ENCODE data around the gene RGS6.

Gene RGS6

DNA sequence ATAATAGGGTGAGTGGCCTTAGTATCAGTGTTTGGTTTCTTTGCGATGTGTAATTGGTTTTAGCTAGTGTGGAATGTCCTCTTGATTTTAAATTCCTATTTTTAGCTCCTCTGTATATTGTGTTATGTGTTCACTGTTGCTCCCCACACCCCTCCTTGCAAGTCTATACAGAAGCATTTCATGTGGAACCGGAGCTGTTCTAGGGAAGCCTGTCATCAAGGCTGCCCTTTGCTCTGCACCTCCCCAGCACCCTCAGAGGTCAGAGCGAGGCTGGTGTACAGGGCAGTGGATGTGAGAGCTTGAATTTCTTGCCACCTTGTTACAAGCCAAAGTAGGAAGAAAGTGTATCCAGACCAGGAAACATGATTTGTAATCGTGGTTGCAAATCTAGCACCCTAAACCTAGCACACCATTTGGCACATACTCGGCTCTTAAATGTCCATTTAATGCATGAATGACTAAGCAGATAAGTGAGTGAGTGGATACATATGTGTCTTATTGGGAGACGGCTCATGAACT lies 376.8 kb downstream of the RGS6 start:
- H3K9ac ChIP-seq (ENCODE audit: low read length) = no peak overlapping the region
- peaks cover 15% of the 10 kb centered on the region for H3K9me3 ChIP-seq (ENCODE audit: control insufficient read depth, insufficient read depth, low read depth, low read length)
- no peaks in the 10 kb centered on the region for H3K36me3 ChIP-seq (ENCODE audit: control insufficient read depth, insufficient read depth, low read length)
- no peak overlapping the region for H3K27ac ChIP-seq (ENCODE audit: low read depth, low read length)
- no peak overlapping the region for H3K4me3 ChIP-seq (ENCODE audit: low read depth, low read length)
- H3K27me3 ChIP-seq (ENCODE audit: control insufficient read depth, insufficient read depth, low read length) = no peaks in the 10 kb centered on the region
- H3K4me1 ChIP-seq (ENCODE audit: control insufficient read depth, insufficient read depth, low read length) = no peaks in the 10 kb centered on the region

DNA sequence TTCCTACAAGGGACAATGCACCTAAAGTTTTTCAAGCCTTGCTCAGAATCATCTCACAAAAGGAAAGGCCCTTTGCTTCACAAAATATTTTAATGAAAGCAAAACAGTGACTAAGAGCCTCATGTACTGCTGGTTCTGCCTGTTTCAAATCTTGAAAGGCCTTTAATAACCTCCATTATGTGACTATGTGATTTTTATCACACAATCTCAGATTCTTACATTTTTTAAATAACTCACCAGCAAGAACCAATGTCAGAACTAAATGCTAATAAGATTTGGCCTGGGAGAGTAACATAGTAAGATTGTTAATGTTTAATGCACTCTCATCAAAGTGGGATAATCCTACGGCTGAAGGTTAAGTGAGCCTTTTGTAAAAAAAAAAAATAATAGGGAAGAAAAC lies 378.9 kb downstream of the RGS6 start:
- no peak overlapping the region for H3K27ac ChIP-seq (ENCODE audit: low read depth, low read length)
- H3K9me3 ChIP-seq (ENCODE audit: control insufficient read depth, insufficient read depth, low read depth, low read length) = peaks cover under 1% of the 10 kb centered on the region; the same call in 1 of the 2 replicates
- no peaks in the 10 kb centered on the region for H3K36me3 ChIP-seq (ENCODE audit: control insufficient read depth, insufficient read depth, low read length)
- H3K9ac ChIP-seq (ENCODE audit: low read length) = no peak overlapping the region
- no peaks in the 10 kb centered on the region for H3K27me3 ChIP-seq (ENCODE audit: control insufficient read depth, insufficient read depth, low read length)
- H3K4me1 ChIP-seq (ENCODE audit: control insufficient read depth, insufficient read depth, low read length) = no peaks in the 10 kb centered on the region
- H3K4me3 ChIP-seq (ENCODE audit: low read depth, low read length) = no peak overlapping the region

DNA sequence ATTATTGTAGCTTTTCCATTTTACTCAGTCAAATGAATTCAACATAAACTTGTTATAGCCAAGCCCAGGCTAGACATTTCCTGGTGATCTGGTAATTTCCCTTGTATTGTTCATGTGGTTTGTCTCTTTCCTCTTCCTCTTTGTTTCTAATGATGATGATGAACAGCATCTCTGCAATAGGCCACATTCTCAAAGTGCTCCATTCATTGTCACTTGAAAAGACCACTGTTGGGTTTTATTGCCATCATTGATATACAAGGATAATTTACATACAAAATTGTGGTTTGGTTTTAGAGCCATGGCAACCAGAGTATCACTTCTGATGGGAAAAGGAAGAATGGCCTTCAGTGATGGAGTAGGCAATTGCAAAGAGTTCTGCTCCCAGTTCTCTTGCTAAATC lies 379.3 kb downstream of the RGS6 start:
- H3K9ac ChIP-seq (ENCODE audit: low read length) = no peak overlapping the region
- H3K27ac ChIP-seq (ENCODE audit: low read depth, low read length) = no peak overlapping the region
- no peaks in the 10 kb centered on the region for H3K4me1 ChIP-seq (ENCODE audit: control insufficient read depth, insufficient read depth, low read length)
- no peaks in the 10 kb centered on the region for H3K36me3 ChIP-seq (ENCODE audit: control insufficient read depth, insufficient read depth, low read length)
- H3K4me3 ChIP-seq (ENCODE audit: low read depth, low read length) = no peak overlapping the region
- peaks cover 3% of the 10 kb centered on the region; the same call in 1 of the 2 replicates for H3K9me3 ChIP-seq (ENCODE audit: control insufficient read depth, insufficient read depth, low read depth, low read length)
- no peaks in the 10 kb centered on the region for H3K27me3 ChIP-seq (ENCODE audit: control insufficient read depth, insufficient read depth, low read length)

DNA sequence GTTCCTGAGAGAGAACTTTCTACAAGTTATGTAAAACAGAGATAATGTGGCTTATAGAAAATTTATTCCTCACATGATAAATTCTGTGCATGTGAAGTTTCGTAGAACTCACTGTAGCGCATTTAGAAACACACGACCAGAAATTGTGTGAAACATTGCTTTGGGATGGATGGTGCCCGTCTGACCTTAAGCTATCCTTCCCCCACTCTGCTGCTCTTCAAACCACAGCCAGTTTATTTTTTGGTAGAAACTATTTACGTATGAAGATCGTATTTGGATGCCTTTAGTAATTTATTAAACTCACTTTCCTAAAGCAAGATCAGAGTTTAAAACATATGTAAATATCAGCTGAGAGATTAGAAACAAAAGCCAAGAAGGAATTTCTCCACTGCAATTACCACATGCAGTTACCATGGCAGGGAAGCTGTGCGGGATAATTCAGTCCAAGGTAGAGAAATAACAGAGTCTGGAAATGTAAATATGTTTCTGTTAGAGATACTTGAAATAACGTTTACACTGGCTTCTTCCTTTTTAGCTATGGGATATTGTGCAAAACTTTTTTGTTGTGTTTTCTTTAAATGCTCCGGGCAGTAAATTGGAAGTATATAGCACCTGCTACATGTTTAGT lies 382.7 kb downstream of the RGS6 start:
- no peak overlapping the region for H3K9ac ChIP-seq (ENCODE audit: low read length)
- no peaks in the 10 kb centered on the region for H3K4me1 ChIP-seq (ENCODE audit: control insufficient read depth, insufficient read depth, low read length)
- no peaks in the 10 kb centered on the region for H3K36me3 ChIP-seq (ENCODE audit: control insufficient read depth, insufficient read depth, low read length)
- H3K9me3 ChIP-seq (ENCODE audit: control insufficient read depth, insufficient read depth, low read depth, low read length) = peaks cover 3% of the 10 kb centered on the region; the same call in 1 of the 2 replicates
- no peak overlapping the region for H3K27ac ChIP-seq (ENCODE audit: low read depth, low read length)
- H3K4me3 ChIP-seq (ENCODE audit: low read depth, low read length) = no peak overlapping the region
- H3K27me3 ChIP-seq (ENCODE audit: control insufficient read depth, insufficient read depth, low read length) = no peaks in the 10 kb centered on the region

DNA sequence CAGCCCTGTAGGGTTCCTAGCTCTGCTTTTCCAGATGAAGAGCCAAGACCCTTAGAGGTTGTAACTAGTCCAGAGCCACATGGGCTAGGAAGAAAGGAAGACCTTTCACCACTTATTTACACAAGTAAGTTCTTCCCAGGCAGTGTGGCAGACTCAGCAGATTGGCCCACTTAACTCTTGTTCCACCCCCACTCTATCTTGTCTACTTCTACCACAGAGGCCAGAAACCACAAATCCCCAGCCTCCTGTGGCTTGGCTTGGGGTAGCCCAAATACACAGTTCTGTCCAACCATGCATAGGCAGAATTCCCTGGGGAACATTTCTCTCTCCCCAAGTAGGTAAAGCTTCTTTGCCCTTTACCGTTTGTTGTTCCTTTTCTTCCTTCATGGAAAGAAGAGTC lies 383.5 kb downstream of the RGS6 start:
- H3K4me1 ChIP-seq (ENCODE audit: control insufficient read depth, insufficient read depth, low read length) = no peaks in the 10 kb centered on the region
- no peak overlapping the region for H3K9ac ChIP-seq (ENCODE audit: low read length)
- H3K36me3 ChIP-seq (ENCODE audit: control insufficient read depth, insufficient read depth, low read length) = no peaks in the 10 kb centered on the region
- H3K27me3 ChIP-seq (ENCODE audit: control insufficient read depth, insufficient read depth, low read length) = no peaks in the 10 kb centered on the region
- peaks cover 3% of the 10 kb centered on the region; the same call in 1 of the 2 replicates for H3K9me3 ChIP-seq (ENCODE audit: control insufficient read depth, insufficient read depth, low read depth, low read length)
- no peak overlapping the region for H3K4me3 ChIP-seq (ENCODE audit: low read depth, low read length)
- H3K27ac ChIP-seq (ENCODE audit: low read depth, low read length) = no peak overlapping the region

DNA sequence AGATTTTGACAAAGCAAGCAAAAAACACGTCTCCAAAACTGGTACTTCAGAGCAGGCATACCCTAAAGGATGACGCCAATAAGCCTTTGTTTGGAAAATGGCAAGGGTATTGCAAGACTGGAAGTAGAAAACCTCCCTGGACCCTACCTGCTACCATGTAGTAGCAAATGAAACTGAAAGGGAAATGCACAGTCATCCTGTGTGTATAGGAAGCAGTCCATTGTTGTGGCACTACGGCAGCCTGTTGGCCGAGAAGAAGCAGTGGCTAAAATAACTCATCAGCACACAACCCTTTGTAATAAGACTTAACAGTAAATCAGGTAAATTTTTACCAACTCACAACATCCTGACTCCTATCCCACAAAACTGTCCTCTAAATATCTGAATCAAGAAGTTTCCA lies 386.4 kb downstream of the RGS6 start:
- H3K4me1 ChIP-seq (ENCODE audit: control insufficient read depth, insufficient read depth, low read length) = no peaks in the 10 kb centered on the region
- H3K27me3 ChIP-seq (ENCODE audit: control insufficient read depth, insufficient read depth, low read length) = no peaks in the 10 kb centered on the region
- no peak overlapping the region for H3K27ac ChIP-seq (ENCODE audit: low read depth, low read length)
- H3K9me3 ChIP-seq (ENCODE audit: control insufficient read depth, insufficient read depth, low read depth, low read length) = peaks cover 3% of the 10 kb centered on the region; the same call in 1 of the 2 replicates
- no peak overlapping the region for H3K9ac ChIP-seq (ENCODE audit: low read length)
- no peak overlapping the region for H3K4me3 ChIP-seq (ENCODE audit: low read depth, low read length)
- no peaks in the 10 kb centered on the region for H3K36me3 ChIP-seq (ENCODE audit: control insufficient read depth, insufficient read depth, low read length)

DNA sequence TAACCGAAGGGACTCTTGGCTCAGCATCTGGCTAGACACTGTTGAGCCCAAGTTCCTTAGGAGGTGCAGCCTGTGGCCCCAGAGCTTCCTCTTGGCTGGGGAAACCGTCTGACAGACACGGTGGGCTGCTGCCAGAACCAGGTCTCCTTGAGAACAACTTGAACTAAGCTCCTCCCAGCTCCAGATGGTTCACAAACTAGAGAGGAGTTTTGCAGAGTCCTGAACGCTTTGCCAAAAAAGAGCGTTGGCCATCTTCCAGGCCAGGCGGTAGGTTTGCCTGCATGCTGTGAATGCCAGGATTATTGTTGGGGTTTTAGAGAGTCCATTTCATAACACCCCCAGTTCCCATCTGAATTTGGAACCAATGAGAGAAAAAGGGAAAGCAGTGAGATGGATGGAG lies 399.8 kb downstream of the RGS6 start:
- Histone ChIP-seq H3K9me3 (ENCODE audit: control insufficient read depth, insufficient read depth, low read depth, low read length) (no peaks in the 10 kb centered on the region), H3K4me3 (ENCODE audit: low read depth, low read length) (no peak overlapping the region), H3K36me3 (ENCODE audit: control insufficient read depth, insufficient read depth, low read length) (no peaks in the 10 kb centered on the region), H3K27me3 (ENCODE audit: control insufficient read depth, insufficient read depth, low read length) (no peaks in the 10 kb centered on the region), H3K4me1 (ENCODE audit: control insufficient read depth, insufficient read depth, low read length) (peaks cover 21% of the 10 kb centered on the region; the same call in 1 of the 2 replicates), H3K27ac (ENCODE audit: low read depth, low read length) (no peak overlapping the region), H3K9ac (ENCODE audit: low read length) (no peak overlapping the region)

DNA sequence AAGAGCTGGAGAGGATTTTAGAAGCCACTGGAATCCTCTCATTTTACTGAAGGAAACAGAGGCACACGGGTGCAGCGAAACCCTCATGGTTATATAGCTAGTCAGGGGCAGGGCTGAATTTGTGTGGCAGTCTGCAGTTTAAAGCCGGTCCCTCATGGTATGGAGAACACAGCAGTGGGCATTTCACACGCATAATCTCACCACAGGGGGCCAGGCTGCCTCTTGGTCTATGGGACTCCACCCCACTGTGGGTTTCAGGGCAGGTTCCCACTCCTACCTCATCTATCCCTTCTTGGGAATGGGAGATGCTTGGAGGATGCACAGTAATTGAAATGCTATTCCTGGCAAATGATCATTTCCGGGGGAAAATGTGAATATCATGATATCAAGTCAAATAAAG lies 400.6 kb downstream of the RGS6 start:
- no peak overlapping the region for H3K27ac ChIP-seq (ENCODE audit: low read depth, low read length)
- peaks cover 21% of the 10 kb centered on the region; the same call in 1 of the 2 replicates for H3K4me1 ChIP-seq (ENCODE audit: control insufficient read depth, insufficient read depth, low read length)
- H3K36me3 ChIP-seq (ENCODE audit: control insufficient read depth, insufficient read depth, low read length) = no peaks in the 10 kb centered on the region
- H3K9ac ChIP-seq (ENCODE audit: low read length) = no peak overlapping the region
- H3K27me3 ChIP-seq (ENCODE audit: control insufficient read depth, insufficient read depth, low read length) = no peaks in the 10 kb centered on the region
- no peak overlapping the region for H3K4me3 ChIP-seq (ENCODE audit: low read depth, low read length)
- H3K9me3 ChIP-seq (ENCODE audit: control insufficient read depth, insufficient read depth, low read depth, low read length) = peaks cover 4% of the 10 kb centered on the region; the same call in 1 of the 2 replicates

DNA sequence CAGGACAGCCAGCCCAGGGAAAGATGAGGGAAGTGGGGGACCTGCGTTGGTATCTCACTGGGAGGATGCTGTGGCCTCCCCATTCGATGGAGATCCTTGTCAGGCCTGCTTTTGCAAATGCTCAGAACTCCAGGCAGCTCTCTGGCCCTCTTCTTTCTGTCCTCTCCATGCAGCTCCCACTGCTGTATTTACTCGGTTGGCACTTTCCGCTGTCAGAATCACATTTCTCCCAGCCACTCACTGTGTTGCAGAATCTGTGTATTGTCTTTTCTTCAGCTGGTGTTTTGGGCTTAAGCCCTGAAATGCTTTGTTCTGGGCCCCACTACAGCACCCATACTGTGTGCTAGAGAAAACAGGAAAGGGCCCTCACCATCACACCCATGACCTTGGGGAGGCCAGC lies 401.1 kb downstream of the RGS6 start:
- no peak overlapping the region for H3K27ac ChIP-seq (ENCODE audit: low read depth, low read length)
- H3K27me3 ChIP-seq (ENCODE audit: control insufficient read depth, insufficient read depth, low read length) = no peaks in the 10 kb centered on the region
- H3K36me3 ChIP-seq (ENCODE audit: control insufficient read depth, insufficient read depth, low read length) = no peaks in the 10 kb centered on the region
- peaks cover 21% of the 10 kb centered on the region; the same call in 1 of the 2 replicates for H3K4me1 ChIP-seq (ENCODE audit: control insufficient read depth, insufficient read depth, low read length)
- no peak overlapping the region for H3K4me3 ChIP-seq (ENCODE audit: low read depth, low read length)
- H3K9me3 ChIP-seq (ENCODE audit: control insufficient read depth, insufficient read depth, low read depth, low read length) = peaks cover 5% of the 10 kb centered on the region; the same call in 1 of the 2 replicates
- H3K9ac ChIP-seq (ENCODE audit: low read length) = no peak overlapping the region

DNA sequence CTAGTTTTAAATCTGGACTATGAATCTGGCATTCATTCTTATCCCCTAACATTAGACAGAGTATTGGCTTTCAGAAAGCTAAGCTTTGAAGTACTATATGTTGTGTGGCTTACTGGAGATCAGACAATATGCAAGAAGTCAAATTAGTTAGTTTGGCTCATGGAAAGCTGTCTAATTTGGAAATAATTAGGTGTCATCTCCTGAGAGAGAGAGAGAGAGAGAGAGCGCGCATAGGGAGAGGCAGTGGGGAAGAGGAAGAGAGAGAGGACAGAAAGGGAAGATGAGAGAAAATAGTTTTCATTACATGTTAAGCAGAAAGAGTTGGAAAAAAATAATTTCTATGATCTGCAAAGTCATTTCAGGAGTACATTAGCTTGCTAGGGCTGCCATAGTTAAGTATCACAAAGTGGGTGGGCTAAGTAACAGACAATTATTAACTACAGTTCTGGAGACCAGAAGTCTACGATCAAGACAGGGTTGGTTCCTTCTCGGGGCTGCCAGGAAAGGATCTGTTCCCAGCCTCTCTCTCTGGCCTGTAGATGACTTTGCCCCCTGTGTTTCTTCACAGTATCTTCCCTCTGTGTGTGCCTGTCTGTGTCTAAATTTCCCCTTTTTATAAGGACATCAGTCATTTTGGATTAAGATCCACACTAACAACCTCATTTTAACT lies 404.2 kb downstream of the RGS6 start:
- no peak overlapping the region for H3K9ac ChIP-seq (ENCODE audit: low read length)
- H3K27me3 ChIP-seq (ENCODE audit: control insufficient read depth, insufficient read depth, low read length) = no peaks in the 10 kb centered on the region
- H3K4me1 ChIP-seq (ENCODE audit: control insufficient read depth, insufficient read depth, low read length) = peaks cover 21% of the 10 kb centered on the region; the same call in 1 of the 2 replicates
- no peak overlapping the region for H3K4me3 ChIP-seq (ENCODE audit: low read depth, low read length)
- no peak overlapping the region for H3K27ac ChIP-seq (ENCODE audit: low read depth, low read length)
- H3K36me3 ChIP-seq (ENCODE audit: control insufficient read depth, insufficient read depth, low read length) = no peaks in the 10 kb centered on the region
- H3K9me3 ChIP-seq (ENCODE audit: control insufficient read depth, insufficient read depth, low read depth, low read length) = peaks cover 11% of the 10 kb centered on the region; the same call in 1 of the 2 replicates

DNA sequence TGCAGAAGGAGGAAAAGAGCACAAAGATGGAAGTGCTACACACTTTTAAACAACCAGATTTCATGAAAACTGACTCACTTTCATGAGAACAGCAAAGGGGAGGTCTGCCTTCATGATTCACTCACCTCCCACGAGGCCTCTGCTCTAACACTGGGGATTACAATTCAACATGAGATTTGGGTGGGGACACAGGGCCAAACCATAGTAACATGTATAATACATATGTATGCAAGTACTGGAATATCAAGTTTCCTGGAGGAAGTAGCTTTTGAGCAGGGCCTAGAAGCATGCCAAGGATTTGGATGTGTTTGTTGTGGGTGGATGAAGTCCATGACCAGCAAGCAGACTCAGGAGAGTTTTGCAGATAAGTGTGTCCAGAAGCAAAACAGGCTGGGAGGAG lies 409.0 kb downstream of the RGS6 start:
- Histone ChIP-seq H3K27ac (ENCODE audit: low read depth, low read length) (no peak overlapping the region), H3K27me3 (ENCODE audit: control insufficient read depth, insufficient read depth, low read length) (no peaks in the 10 kb centered on the region), H3K9ac (ENCODE audit: low read length) (no peak overlapping the region), H3K4me1 (ENCODE audit: control insufficient read depth, insufficient read depth, low read length) (no peaks in the 10 kb centered on the region), H3K9me3 (ENCODE audit: control insufficient read depth, insufficient read depth, low read depth, low read length) (peaks cover 19% of the 10 kb centered on the region; the same call in 1 of the 2 replicates), H3K4me3 (ENCODE audit: low read depth, low read length) (no peak overlapping the region), H3K36me3 (ENCODE audit: control insufficient read depth, insufficient read depth, low read length) (no peaks in the 10 kb centered on the region)
